ENCODE data around the gene LRMDA. TPM values are rescaled to one million over a fixed set of nuclear protein-coding genes. Genes with fewer than 3 reads are reported as not detected.

The LRMDA gene
- total RNA-seq, 2 experiments from 2014 or later = not detected

DNA sequence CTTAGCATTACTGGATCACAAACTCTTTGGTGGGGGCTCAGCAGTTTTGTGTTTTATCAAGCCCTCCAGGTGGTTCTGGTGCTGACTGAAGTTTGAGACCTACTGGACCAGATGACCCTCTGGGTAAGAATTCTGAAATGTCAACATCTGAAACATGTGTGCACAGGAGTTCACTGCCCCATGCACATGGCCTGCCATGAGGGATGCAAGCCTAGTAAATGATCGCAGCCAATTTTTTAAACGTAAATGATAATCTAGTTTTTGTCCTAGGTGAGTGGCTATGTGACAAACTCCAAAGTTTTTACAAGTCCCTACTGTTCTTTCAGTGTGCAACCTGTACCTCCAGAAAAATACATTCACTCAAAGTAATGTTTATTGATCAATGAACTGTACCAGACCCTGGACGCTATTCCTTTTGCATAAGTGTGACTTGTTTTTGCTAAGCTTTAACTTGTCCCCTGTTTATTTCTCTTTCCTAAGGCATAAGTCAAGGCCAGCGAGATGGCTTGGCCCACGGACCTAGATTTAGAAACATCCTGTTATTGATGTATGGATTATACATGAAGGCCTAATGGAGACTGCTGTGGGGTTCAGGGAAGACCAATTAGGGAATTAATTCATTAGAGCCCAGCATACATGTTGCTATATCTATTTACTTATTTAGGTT lies 531.1 kb downstream of the LRMDA start:
- DNase-seq (ENCODE audit: low spot score) = no peak
- intact Hi-C loops (cut with micrococcal nuclease; ENCODE audit: unreplicated experiment) = no loop called here

DNA sequence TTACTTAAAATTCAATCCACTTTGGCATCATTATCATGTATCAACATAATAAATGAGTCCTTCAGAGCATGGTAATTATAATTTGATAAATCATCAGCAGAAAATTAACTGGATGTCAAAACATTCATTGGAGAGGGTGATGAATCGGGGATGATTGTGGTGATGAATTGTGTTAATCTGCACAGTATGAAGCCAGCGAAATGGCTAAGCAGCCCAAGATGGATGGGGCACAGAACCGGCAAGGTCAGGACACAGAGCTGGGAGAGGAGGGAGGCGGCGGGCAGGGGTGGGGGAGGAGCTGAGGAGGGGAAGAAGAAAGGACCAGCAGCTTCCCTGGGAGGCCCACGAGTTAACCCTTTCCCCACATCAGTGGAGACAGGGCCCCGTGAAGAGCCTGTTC lies 536.1 kb downstream of the LRMDA start:
- no peaks in the 10 kb centered on the region for H3K79me2 ChIP-seq (ENCODE audit: insufficient read depth, low read depth, low read length)
- no peak overlapping the region for H3K4me2 ChIP-seq (ENCODE audit: low read length)
- H3K36me3 ChIP-seq (ENCODE audit: insufficient read depth, low read length) = no peaks in the 10 kb centered on the region
- no peaks in the 10 kb centered on the region for H4K20me1 ChIP-seq (ENCODE audit: insufficient read depth, low read length)
- no peak overlapping the region for H3K27ac ChIP-seq (ENCODE audit: low read depth, low read length, poor library complexity, severe bottlenecking)
- H3K4me1 ChIP-seq (ENCODE audit: insufficient read depth, low read length, poor library complexity, severe bottlenecking) = no peaks in the 10 kb centered on the region
- intact Hi-C loops (cut with micrococcal nuclease; ENCODE audit: unreplicated experiment) = no loop called here
- no peak overlapping the region for H2AFZ ChIP-seq (ENCODE audit: low read length)
- H3K9me2 ChIP-seq (ENCODE audit: insufficient read depth, low read length) = no peaks in the 10 kb centered on the region
- POLR2A ChIA-PET = interaction anchor here (0.6 kb wide), 1 partner anchor 10 kb away, joined by 3 read pairs; no protein-coding TSS in a partner anchor
- no peak for DNase-seq (ENCODE audit: low spot score)
- no TSS peak for BruUV-seq (replicated peaks)
- H3K4me3 ChIP-seq (ENCODE audit: low read depth, low read length, poor library complexity, severe bottlenecking) = no peak overlapping the region
- CTCF ChIA-PET (ENCODE audit: unreplicated experiment) = no interaction called here
- H3K9me3 ChIP-seq (ENCODE audit: low read length) = no peaks in the 10 kb centered on the region
- TF ChIP-seq CTCF (conservative IDR thresholded peaks at IDR 0.05; ENCODE audit: low read length) = no peak
- TF ChIP-seq EZH2phosphoT487 (IDR thresholded peaks at IDR 0.05; ENCODE audit: borderline replicate concordance, low read depth, low read length) = no peak

More for the DNA sequence above, 531.1 kb downstream of the LRMDA start:
- Histone ChIP-seq H3K4me2 (ENCODE audit: low read length) (no peak overlapping the region), H4K20me1 (ENCODE audit: insufficient read depth, low read length) (no peaks in the 10 kb centered on the region), H3K9me3 (ENCODE audit: low read length) (no peaks in the 10 kb centered on the region), H3K27ac (ENCODE audit: low read depth, low read length, poor library complexity, severe bottlenecking) (no peak overlapping the region), H3K4me3 (ENCODE audit: low read depth, low read length, poor library complexity, severe bottlenecking) (no peak overlapping the region), H2AFZ (ENCODE audit: low read length) (no peak overlapping the region), H3K4me1 (ENCODE audit: insufficient read depth, low read length, poor library complexity, severe bottlenecking) (no peaks in the 10 kb centered on the region), H3K9me2 (ENCODE audit: insufficient read depth, low read length) (no peaks in the 10 kb centered on the region), H3K79me2 (ENCODE audit: insufficient read depth, low read depth, low read length) (no peaks in the 10 kb centered on the region), H3K36me3 (ENCODE audit: insufficient read depth, low read length) (no peaks in the 10 kb centered on the region)
- TF ChIP-seq EZH2phosphoT487 (IDR thresholded peaks at IDR 0.05; ENCODE audit: borderline replicate concordance, low read depth, low read length) (no peak), CTCF (conservative IDR thresholded peaks at IDR 0.05; ENCODE audit: low read length) (no peak)
- POLR2A ChIA-PET = no interaction called here
- CTCF ChIA-PET (ENCODE audit: unreplicated experiment) = no interaction called here
- no TSS peak for BruUV-seq (replicated peaks)

DNA sequence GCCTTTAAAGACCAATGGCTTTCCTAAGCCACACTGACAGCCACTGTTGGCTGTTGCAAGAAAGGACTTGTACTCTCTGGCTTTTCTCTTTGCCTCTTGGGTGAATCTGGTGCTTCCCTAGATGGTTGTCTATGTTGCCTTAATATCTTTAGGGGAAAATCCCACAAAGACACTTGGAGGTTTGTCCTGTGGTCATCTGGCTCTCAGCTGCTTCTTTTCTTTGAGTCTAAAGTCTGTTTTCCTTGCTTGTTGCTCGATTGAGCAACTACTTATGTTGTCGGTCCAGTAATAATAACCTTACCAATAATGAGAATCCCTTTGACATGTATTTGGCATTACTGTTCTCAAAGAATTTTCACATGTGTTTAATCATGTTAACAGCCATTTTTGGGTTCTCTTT lies 537.6 kb downstream of the LRMDA start:
- POLR2A ChIA-PET = no interaction called here
- CTCF ChIA-PET (ENCODE audit: unreplicated experiment) = no interaction called here
- no TSS peak for BruUV-seq (replicated peaks)
- no peak overlapping the region for H3K4me2 ChIP-seq (ENCODE audit: low read length)
- H4K20me1 ChIP-seq (ENCODE audit: insufficient read depth, low read length) = no peaks in the 10 kb centered on the region
- H2AFZ ChIP-seq (ENCODE audit: low read length) = no peak overlapping the region
- TF ChIP-seq CTCF (conservative IDR thresholded peaks at IDR 0.05; ENCODE audit: low read length) (no peak), EZH2phosphoT487 (IDR thresholded peaks at IDR 0.05; ENCODE audit: borderline replicate concordance, low read depth, low read length) (no peak)
- no peaks in the 10 kb centered on the region for H3K79me2 ChIP-seq (ENCODE audit: insufficient read depth, low read depth, low read length)
- H3K9me3 ChIP-seq (ENCODE audit: low read length) = no peaks in the 10 kb centered on the region
- DNase-seq (ENCODE audit: low spot score) = no peak
- no peak overlapping the region for H3K27ac ChIP-seq (ENCODE audit: low read depth, low read length, poor library complexity, severe bottlenecking)
- intact Hi-C loops (cut with micrococcal nuclease; ENCODE audit: unreplicated experiment) = no loop called here
- H3K36me3 ChIP-seq (ENCODE audit: insufficient read depth, low read length) = no peaks in the 10 kb centered on the region
- H3K4me3 ChIP-seq (ENCODE audit: low read depth, low read length, poor library complexity, severe bottlenecking) = no peak overlapping the region
- H3K4me1 ChIP-seq (ENCODE audit: insufficient read depth, low read length, poor library complexity, severe bottlenecking) = no peaks in the 10 kb centered on the region
- no peaks in the 10 kb centered on the region for H3K9me2 ChIP-seq (ENCODE audit: insufficient read depth, low read length)

Measured in OCI-LY7 (cell line).